ENCODE results near the gene LIPT1.

Gene LIPT1

DNA sequence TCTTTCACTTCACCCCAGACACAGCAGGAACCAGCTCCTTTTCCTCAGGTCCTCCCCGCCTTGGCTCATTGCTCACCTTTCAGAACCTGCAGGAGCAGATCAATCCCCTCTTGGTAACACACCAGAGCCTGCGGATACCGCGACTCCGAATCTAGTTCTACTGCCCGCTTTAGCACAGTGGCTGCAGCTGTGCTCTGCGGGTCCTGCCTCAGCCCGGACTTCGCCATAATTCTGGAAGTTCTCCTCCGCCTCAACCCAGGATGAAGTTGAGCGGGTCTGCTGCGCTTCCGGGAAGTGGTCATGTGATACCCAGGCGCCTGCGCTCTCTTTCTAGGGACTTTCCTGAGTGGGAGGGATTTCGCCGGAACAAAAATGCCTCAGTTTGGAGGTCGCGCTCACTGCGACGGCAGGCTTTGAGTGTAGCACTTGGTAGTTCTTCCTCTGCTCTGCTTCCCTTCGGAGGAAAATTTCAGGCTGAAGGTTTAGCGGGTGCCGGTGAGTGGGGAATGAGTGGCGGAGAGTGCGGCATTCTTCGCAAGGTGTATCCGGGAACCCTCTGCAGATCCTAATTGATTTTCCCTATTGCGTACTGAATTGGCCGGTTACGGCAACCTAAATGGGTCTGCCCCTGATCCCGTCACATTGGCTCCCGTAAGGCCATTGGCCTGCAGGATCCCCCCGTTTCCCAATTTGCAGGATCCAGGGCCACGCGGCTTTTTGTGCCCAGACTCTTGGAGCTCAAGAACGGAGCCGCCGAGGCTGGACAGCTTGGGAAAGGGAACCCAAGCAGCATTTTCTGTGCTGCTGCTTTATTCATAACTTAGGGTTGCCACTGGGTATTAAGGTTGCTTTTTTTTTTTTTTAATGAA, 26.2 kb downstream of the LIPT1 start, which contains the start of the genes MITD1 and MRPL30:
MITD1 (minus strand) TSS at position 304 of the 869 bp plus-strand sequence; CDS start at position 227, 77 bp downstream.
MRPL30 (plus strand) TSS at position 430 of the 869 bp plus-strand sequence. CDS start 5,020 bp downstream, outside the sequence.
- TF ChIP-seq ZBTB7A (IDR thresholded peaks at IDR 0.05; ENCODE audit: low read depth) (no peak), USF1 (IDR thresholded peaks at IDR 0.05) (peak; percentile 97), NFIC (IDR thresholded peaks at IDR 0.05) (no peak), EGR1 (IDR thresholded peaks at IDR 0.05) (peak; percentile 60), YY1 (IDR thresholded peaks at IDR 0.05; ENCODE audit: low read depth) (peak; percentile 49; the same call in 1 of the 2 replicates), TCF12 (IDR thresholded peaks at IDR 0.05; ENCODE audit: low read depth) (0 out of 2 replicates have a peak, but pooled peaks have one; percentile 57), EP300 (IDR thresholded peaks at IDR 0.05; ENCODE audit: borderline replicate concordance) (peak; percentile 63; the same call in 1 of the 2 replicates), MAX (IDR thresholded peaks at IDR 0.05) (peak; percentile 78), TAF1 (IDR thresholded peaks at IDR 0.05; ENCODE audit: low read depth) (peak; percentile 98)
- TF ChIP-seq, protein P1, sequence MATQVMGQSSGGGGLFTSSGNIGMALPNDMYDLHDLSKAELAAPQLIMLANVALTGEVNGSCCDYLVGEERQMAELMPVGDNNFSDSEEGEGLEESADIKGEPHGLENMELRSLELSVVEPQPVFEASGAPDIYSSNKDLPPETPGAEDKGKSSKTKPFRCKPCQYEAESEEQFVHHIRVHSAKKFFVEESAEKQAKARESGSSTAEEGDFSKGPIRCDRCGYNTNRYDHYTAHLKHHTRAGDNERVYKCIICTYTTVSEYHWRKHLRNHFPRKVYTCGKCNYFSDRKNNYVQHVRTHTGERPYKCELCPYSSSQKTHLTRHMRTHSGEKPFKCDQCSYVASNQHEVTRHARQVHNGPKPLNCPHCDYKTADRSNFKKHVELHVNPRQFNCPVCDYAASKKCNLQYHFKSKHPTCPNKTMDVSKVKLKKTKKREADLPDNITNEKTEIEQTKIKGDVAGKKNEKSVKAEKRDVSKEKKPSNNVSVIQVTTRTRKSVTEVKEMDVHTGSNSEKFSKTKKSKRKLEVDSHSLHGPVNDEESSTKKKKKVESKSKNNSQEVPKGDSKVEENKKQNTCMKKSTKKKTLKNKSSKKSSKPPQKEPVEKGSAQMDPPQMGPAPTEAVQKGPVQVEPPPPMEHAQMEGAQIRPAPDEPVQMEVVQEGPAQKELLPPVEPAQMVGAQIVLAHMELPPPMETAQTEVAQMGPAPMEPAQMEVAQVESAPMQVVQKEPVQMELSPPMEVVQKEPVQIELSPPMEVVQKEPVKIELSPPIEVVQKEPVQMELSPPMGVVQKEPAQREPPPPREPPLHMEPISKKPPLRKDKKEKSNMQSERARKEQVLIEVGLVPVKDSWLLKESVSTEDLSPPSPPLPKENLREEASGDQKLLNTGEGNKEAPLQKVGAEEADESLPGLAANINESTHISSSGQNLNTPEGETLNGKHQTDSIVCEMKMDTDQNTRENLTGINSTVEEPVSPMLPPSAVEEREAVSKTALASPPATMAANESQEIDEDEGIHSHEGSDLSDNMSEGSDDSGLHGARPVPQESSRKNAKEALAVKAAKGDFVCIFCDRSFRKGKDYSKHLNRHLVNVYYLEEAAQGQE (IDR thresholded peaks at IDR 0.05; ENCODE audit: low read depth) = no peak

GRCh38 chr2:99181624-99182000, 26.8 kb downstream of the LIPT1 start:
- TF ChIP-seq, protein P1 (IDR thresholded peaks at IDR 0.05; ENCODE audit: low read depth) = no peak
- no peak for TF ChIP-seq TAF1 (IDR thresholded peaks at IDR 0.05; ENCODE audit: low read depth)
- no peak for TF ChIP-seq CEBPB (IDR thresholded peaks at IDR 0.05)
- TF ChIP-seq MAX (IDR thresholded peaks at IDR 0.05) = no peak
- no peak for TF ChIP-seq TCF12 (IDR thresholded peaks at IDR 0.05; ENCODE audit: low read depth)
- TF ChIP-seq FOXM1 (IDR thresholded peaks at IDR 0.05; ENCODE audit: borderline replicate concordance, low read depth) = no peak
- no peak for TF ChIP-seq EGR1 (IDR thresholded peaks at IDR 0.05)
- no peak for TF ChIP-seq USF1 (IDR thresholded peaks at IDR 0.05)
- TF ChIP-seq ZBTB7A (IDR thresholded peaks at IDR 0.05; ENCODE audit: low read depth) = no peak

DNA sequence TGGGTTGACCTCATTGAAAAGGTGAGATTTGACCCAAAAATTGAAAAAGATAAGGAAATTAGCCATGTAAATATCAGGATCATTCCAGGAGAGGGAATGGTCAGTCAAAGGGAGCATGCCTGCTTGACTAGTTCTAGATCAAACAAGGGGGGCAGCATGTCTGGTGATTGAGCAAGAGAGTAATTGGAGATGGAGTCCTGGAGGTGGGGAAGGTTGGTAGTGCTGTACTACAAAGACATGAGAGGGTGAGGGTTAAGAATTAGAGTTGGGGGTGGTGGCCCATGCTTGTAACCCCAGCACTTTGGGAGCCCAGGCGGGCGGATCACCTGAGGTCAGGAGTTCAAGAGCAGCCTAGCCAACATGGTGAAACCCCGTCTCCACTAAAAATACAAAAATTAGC, 28.3 kb downstream of the LIPT1 start:
- no peak for TF ChIP-seq CREB1 (IDR thresholded peaks at IDR 0.05; ENCODE audit: low read depth)
- no peak for TF ChIP-seq FOXM1 (IDR thresholded peaks at IDR 0.05; ENCODE audit: borderline replicate concordance, low read depth)
- no peak for TF ChIP-seq TEAD4 (IDR thresholded peaks at IDR 0.05)
- TF ChIP-seq EGR1 (IDR thresholded peaks at IDR 0.05) = no peak
- TF ChIP-seq, protein P1 (IDR thresholded peaks at IDR 0.05; ENCODE audit: low read depth) = no peak
- no peak for TF ChIP-seq NFIC (IDR thresholded peaks at IDR 0.05)
- peak; percentile 75 for TF ChIP-seq CEBPB (IDR thresholded peaks at IDR 0.05)
- TF ChIP-seq TAF1 (IDR thresholded peaks at IDR 0.05; ENCODE audit: low read depth) = no peak

- TF ChIP-seq USF1 (IDR thresholded peaks at IDR 0.05) (no peak), CREB1 (IDR thresholded peaks at IDR 0.05; ENCODE audit: low read depth) (no peak), TCF12 (IDR thresholded peaks at IDR 0.05; ENCODE audit: low read depth) (0 out of 2 replicates have a peak, but pooled peaks have one; percentile 25)
Observed at GRCh38 chr2:99184811-99185210, 30.0 kb downstream of the LIPT1 start.

Data from Ishikawa (cell line).